Stimulated activated CD8-positive, alpha-beta memory T cell treated with anti-CD3 and anti-CD28 coated beads, Interleukin-7, amount 100 ng/mL, for 48 hours (primary cell): ENCODE measurements around the gene SOBP.
"Not testable (repeated sequence)": the region's sequence is repeated elsewhere in the genome, so short reads cannot be mapped to it uniquely, and the experiment has no call there.

ENCODE experiments used
- DNase-seq, 2 donors: peaks; one replicate each; pipeline ENCODE4 v3.0.0-alpha.2; 2020; ENCODE audit warnings: low read depth in 1 of 2; ENCODE audit errors: extremely low read depth in 1 of 2

SOBP gene

GRCh38 chr6:107519224-107519623 is 29.3 kb downstream of the SOBP start:
- not testable (repeated sequence) for DNase-seq

GRCh38 chr6:107520706-107521105 is 30.8 kb downstream of the SOBP start:
- DNase-seq, result not testable (repeated sequence)

GRCh38 chr6:107523054-107523791 is 33.3 kb downstream of the SOBP start:
- no peak for DNase-seq

DNA sequence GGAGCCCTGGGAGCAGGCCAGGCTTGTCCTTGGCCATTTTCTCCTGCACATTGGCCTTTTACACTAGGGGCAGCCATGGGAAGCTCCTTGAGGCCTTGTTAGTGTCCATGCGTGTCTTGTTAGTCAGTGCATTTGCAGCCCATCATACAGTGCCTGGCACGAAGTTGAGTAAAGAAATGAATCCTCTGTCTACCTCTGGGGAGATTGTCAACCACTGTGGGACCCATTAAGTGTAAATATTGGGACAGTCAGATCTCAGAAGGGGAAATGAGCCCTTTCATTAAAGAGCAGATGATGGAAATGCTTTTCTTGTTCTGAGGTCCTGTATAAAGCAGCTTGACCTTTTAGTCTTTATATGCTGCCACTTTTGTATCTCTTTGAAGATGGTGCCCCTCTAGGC is 33.9 kb downstream of the SOBP start:
- DNase-seq, result no peak

DNA sequence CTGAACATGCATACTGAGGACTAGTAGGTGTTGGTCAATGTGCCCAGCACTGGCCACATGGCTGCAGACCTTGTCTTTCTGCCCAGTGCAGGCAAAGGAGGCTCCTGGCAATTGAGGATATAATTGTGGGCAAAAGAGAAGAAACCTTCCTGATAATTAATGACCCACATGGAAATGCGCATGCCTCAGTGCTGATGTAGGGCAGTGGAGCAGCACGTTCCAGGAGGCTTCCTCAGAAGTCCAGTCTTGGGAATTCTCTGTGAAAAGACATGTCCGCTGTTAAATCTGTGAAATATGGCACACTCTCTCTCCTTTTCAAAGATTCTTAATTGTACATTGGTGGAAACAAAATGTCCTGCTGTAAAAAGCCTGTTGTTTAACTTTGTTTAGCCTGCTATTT is 34.7 kb downstream of the SOBP start:
- DNase-seq, result no peak

- no peak for DNase-seq
These were observed 42.0 kb downstream of the SOBP start for GRCh38 chr6:107531868-107532267.

- no peak for DNase-seq
These were observed 42.8 kb downstream of the SOBP start for GRCh38 chr6:107532706-107533105.

- no peak for DNase-seq
These were observed 43.6 kb downstream of the SOBP start for GRCh38 chr6:107533415-107534059.

GRCh38 chr6:107534571-107535141 is 44.7 kb downstream of the SOBP start:
- DNase-seq, result no peak

DNA sequence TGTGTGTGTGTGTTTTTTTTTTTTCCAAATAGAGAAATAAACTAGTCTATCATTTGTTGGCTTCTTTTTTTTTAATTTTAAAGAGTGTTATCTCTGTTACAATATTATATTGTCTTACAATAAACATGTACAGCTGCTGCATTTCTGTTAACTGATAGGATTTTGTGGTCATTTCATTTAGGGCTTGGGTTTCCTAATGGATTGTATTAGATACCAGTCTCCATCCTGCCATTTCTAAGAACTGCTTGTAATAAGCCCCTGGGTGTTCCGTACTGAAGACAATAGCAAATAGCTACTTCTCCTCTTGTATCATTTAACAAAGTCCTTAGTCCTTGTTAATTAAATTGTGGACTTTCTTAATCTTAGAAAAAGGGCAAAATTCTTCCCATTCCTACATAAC is 45.7 kb downstream of the SOBP start:
- no peak for DNase-seq

- DNase-seq, result no peak
These were observed 46.5 kb downstream of the SOBP start for GRCh38 chr6:107536180-107536961.

- no peak for DNase-seq
These were observed 47.6 kb downstream of the SOBP start for GRCh38 chr6:107537559-107537958.

DNA sequence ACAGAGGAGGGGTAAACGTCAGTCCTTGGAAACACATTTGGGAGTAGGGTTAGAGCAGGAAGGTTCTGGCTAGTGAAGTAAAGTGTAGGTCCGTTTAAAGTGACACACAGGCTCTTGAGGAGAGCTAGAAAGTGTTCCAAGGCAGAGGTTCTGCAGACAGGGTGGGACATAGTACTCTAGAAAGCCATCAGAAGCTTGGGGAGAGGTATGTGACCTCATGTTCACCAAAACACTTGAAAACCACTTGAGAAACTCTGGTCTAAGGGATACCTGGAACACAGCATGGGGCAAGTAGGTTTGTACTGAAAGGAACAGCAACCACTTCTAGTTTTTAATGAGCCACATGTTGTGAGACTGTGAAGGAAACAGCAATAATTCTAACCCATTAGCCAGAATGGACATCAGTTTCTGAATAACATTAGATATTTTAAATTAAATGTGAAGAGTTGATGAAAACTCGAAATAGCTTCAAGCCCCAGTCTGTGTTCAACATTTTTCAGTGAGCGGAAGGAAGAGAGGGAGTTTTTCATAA is 49.0 kb downstream of the SOBP start:
- no peak for DNase-seq

DNA sequence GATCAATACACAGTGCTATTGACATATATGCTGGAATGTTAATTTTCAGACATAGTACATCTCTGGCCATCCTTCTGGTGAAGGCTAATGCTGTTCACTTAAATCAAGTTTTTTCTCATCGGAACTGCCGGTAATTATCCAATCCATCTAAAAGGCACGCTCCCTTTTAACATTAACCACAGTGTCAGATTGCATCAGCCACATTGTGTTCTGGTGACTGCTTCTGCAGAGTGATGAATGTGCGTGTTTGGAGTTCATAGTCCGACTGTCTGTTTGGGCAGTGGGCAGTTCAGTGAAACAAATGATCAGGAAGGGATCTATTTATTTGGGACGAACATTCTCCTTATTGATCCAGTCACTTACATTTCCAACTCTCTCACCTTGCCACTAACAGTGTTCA is 49.5 kb downstream of the SOBP start:
- DNase-seq, result no peak

DNA sequence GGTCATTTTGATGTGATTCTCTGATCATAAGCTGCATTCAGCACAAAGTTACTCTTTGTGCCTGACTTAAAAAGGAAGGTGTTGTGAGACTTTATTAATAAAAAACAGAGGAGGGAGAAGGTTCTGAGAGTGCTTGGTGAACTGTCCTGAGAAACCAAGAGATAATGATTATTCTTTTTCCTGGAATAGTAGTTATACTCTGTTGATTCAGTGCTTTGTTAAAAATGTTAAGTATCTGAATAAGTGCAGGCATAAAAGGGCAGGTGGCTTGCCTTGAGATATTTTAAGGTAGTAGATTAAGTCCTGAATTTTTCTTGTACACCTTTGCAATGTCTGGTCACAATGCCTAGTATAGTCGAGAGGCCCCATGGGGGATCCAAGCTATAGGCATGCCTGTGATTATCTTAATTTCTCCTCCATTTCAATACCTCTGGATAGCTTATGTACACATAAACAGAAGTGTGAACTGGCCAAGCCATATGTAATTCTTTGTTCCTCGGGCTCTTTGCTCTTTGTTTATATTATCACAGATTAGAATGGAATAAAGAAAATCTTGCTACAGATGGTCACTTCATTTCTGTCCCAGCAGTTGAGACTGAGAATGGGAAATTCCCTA is 50.0 kb downstream of the SOBP start:
- DNase-seq, result no peak

- no peak for DNase-seq
These were observed 50.5 kb downstream of the SOBP start for GRCh38 chr6:107540465-107540857.

DNA sequence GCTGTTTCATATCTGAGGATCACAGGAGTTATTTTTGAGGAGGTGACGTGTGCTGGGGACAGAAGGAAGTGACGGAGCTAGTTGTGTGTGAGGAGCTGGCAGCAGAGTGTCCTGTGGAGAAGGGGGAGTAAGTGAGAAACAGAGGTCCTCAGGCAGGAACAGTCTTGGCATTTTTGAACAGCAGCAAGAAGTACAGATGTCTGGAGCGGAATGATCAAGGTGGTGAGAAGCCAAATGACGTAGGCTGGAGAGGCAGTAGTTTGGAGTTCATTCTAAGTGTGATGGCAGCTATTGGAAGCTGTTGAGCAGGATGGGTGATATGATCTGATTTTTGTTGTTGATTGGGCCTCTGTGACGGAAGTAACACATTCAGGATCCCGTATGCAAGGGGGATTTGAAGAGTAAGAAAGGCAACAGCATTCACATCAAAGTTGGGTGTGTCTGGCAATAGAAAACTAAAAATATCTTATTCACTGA is 52.3 kb downstream of the SOBP start:
- no peak for DNase-seq

DNA sequence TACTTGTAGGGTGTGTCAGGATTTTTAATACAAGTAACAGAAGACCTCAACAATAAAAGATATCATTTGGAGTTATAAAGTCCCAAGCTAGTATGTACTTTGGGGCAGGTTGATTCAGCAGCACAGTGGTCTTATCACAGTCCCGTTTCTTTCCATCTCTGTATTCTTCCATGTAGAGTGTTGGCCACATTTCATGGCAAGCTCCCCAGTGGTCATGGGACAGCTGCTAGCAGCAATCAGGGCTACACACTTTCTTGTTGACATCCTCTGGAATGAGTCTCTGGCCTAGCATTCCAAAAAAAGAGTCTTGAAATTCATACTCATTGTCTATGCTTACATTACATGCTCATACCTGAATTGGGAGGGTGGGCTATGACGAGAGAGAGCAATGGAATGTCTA is 53.2 kb downstream of the SOBP start:
- no peak for DNase-seq

DNA sequence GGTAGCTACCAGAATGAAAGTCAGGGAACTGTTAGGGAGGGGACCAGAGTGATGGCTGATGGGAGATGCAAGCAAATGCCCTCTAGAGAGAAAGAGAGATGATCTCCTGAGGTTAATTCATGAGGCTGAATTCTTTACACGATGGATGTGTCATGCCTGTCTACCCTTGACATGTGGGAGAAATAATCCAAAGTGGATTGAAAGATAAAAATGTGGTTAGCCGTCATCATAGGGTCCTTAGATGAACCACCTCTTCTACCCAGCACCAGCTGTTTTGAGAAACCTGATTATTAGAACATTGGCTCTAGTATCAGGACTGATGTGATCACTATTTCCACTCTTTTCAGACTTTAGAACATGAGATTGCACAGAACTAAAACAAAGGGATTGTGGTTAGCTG is 53.6 kb downstream of the SOBP start:
- DNase-seq, result no peak

GRCh38 chr6:107545763-107546162 is 55.8 kb downstream of the SOBP start:
- DNase-seq, result no peak
